Measurements from ENCODE around the gene TSHZ2.

- no peak for TF ChIP-seq CTCF (IDR thresholded peaks at IDR 0.05; ENCODE audit: poor library complexity)
- TF ChIP-seq EZH2phosphoT487 (IDR thresholded peaks at IDR 0.05; ENCODE audit: low read depth, severe bottlenecking, unreplicated experiment): no peak
- no peak for TF ChIP-seq EZH2 (IDR thresholded peaks at IDR 0.05; ENCODE audit: borderline replicate concordance)
Measured at GRCh38 chr20:53298911-53299310, 326.8 kb downstream of the TSHZ2 start.
